Keratinocyte (primary cell): ENCODE measurements around the gene TMEM187.

Experiments
- EZH2 ChIP-seq: IDR thresholded peaks from one replicate; pipeline ENCODE4 v1.6.1; 2012; ENCODE audit warnings: inconsistent platforms, mild to moderate bottlenecking, low read length, moderate library complexity
- TF ChIP-seq, protein P1 (sequence below), 3 experiments: IDR thresholded peaks in 1 of 3; conservative IDR thresholded peaks in 1 of 3; optimal IDR thresholded peaks in 1 of 3; 2 replicates in 2 of 3; 3 replicates in 1 of 3; pipeline versions ENCODE3 to v1.5.1; 2011; ENCODE audit warnings: low read length in 3 of 3, mild to moderate bottlenecking in 3 of 3, moderate library complexity in 2 of 3, control low read depth in 1 of 3, inconsistent platforms in 1 of 3; ENCODE audit not compliant: insufficient read depth in 2 of 3; ENCODE audit errors: extremely low read depth in 1 of 3

DNA sequence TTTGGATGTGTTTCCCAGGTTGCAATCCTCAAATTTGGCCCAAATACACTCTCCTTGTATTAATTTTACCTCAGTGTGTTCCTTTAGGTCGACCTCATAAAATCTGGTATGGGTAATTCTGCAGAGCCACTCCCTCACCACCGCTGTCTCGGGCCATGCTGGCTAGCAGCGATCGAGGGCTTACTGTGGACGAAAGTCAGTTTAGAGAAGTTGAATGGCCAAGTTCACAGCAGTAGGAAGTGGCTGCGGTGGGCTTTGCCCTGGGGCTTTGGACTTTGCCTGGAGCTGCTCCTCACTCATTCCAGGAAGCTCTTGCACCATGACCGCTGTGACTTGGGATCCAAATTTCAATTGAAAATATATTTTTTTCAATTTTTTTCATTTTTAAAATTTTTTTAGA is 19.6 kb downstream of the TMEM187 start:
- TF ChIP-seq, protein P1, sequence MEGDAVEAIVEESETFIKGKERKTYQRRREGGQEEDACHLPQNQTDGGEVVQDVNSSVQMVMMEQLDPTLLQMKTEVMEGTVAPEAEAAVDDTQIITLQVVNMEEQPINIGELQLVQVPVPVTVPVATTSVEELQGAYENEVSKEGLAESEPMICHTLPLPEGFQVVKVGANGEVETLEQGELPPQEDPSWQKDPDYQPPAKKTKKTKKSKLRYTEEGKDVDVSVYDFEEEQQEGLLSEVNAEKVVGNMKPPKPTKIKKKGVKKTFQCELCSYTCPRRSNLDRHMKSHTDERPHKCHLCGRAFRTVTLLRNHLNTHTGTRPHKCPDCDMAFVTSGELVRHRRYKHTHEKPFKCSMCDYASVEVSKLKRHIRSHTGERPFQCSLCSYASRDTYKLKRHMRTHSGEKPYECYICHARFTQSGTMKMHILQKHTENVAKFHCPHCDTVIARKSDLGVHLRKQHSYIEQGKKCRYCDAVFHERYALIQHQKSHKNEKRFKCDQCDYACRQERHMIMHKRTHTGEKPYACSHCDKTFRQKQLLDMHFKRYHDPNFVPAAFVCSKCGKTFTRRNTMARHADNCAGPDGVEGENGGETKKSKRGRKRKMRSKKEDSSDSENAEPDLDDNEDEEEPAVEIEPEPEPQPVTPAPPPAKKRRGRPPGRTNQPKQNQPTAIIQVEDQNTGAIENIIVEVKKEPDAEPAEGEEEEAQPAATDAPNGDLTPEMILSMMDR (optimal IDR thresholded peaks at IDR 0.05 in 1 of 3, IDR thresholded peaks at IDR 0.05 in 1 of 3, conservative IDR thresholded peaks at IDR 0.05 in 1 of 3; ENCODE audit: extremely low read depth in 1 of 3, insufficient read depth in 2 of 3, low read length in 3 of 3) = no peak
- TF ChIP-seq EZH2 = no peak
